Thyroid gland (tissue), 4 donors: ENCODE data around the gene H2AZ1. TPM values are rescaled to one million over a fixed set of nuclear protein-coding genes. Genes with fewer than 3 reads are reported as not detected.
A peak's percentile ranks its signal among the peaks of the same experiment; 100 is the strongest.
"Not testable (repeated sequence)": the region's sequence is repeated elsewhere in the genome, so short reads cannot be mapped to it uniquely, and the experiment has no call there.

Source experiments
- DNase-seq, 2 donors: peaks; one replicate each; pipeline ENCODE4 v3.0.0-alpha.2; 2019
- H3K27ac ChIP-seq, 3 donors: fragments of 200-600 bp; sonication (generic); 1 replicate in 2 of 3; 2 replicates in 1 of 3; pipeline ENCODE4 v1.5.1; 2016 to 2019; ENCODE audit warnings: mild to moderate bottlenecking in 1 of 3, moderate library complexity in 1 of 3
- H3K27me3 ChIP-seq: fragments of 200-600 bp; sonication (generic); one replicate; pipeline ENCODE4 v1.5.1; 2019
- H3K36me3 ChIP-seq, 2 donors: fragments of 200-600 bp; sonication (generic); one replicate each; pipeline ENCODE4 v1.5.1; 2016 to 2019
- H3K4me1 ChIP-seq, 2 donors: fragments of 200-600 bp; sonication (generic); one replicate each; pipeline ENCODE4 v1.5.1; 2017 to 2019
- H3K4me3 ChIP-seq, 3 donors: fragments of 200-600 bp; sonication (generic); replicated peaks in 1 of 3; 1 replicate in 2 of 3; 2 replicates in 1 of 3; pipeline ENCODE4 v1.5.1; 2016; ENCODE audit warnings: mild to moderate bottlenecking in 1 of 3
- H3K9me3 ChIP-seq: fragments of 200-600 bp; sonication (generic); one replicate; pipeline ENCODE4 v1.5.1; 2017
- POLR2A ChIP-seq, 2 donors: fragments of 450-650 bp; IDR thresholded peaks; one replicate each; pipeline ENCODE4 v1.6.1; 2017; ENCODE audit warnings: antibody characterized with exemption in 2 of 2, mild to moderate bottlenecking in 2 of 2, moderate library complexity in 1 of 2
- WGBS, 2 donors: methylation state at CpG; one replicate each; pipeline ENCODE4 v1.1.5; 2017; 5-methylcytosine and 5-hydroxymethylcytosine counted together
- intact Hi-C: fragments of 100-400 bp; cut with DNase I; formaldehyde crosslinking; loops from one replicate; pipeline ENCODE4 v1.15.1; 2023
- total RNA-seq, 4 donors: library from RNA; depleted of rRNA; stranded (reverse); fragments of >200 nt; gene quantifications; one replicate each; pipeline ENCODE4 v1.2.3, GENCODE V29; 2016
- TF ChIP-seq, protein P1 (sequence below), 6 experiments: fragments of 200-600 bp in 3 of 6; fragments of 450-650 bp in 3 of 6; sonication (generic) in 3 of 6; IDR thresholded peaks; one replicate each; pipeline ENCODE4 v1.5.1; 2016 to 2019; ENCODE audit warnings: antibody characterized with exemption in 6 of 6, mild to moderate bottlenecking in 2 of 6, inconsistent platforms in 1 of 6, moderate library complexity in 1 of 6

Gene H2AZ1
- total RNA-seq, 4 donors from 2014 or later, result 141 to 185 (median 150) TPM

DNA sequence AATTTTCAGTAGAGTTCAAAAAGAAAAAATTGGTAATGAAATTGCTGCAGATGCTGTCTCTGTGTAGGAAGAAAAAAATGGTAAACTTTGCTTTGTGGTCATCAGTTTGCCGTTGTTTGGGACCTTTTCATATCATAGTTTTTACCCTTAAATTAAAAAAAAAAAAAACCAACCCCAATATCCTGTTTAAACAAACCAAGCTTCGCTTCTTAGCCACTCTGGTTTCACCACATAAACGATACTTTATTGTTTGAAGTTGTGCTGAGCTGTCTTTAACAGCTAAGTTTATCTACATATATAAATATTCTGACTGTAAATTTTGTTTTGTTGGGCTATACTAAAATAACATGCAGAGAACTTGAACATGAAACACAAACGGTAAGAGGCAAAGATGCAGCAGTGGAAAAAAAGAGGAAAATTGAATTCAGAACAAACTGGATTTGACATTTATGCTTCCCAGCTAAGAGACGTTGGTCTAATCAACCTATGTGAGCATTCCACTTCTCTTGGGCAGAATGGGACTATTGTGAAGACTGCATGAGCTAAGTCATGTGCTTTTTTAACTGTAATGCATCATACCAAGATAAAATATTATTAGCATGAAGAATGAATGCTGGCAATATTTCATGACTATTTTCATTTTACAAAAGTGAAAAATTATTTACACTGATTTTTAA lies 15.7 kb upstream of the H2AZ1 start:
- Histone ChIP-seq H3K27me3 (no peaks in the 10 kb centered on the region), H3K4me3 (no peak overlapping the region), H3K36me3 (no peaks in the 10 kb centered on the region), H3K27ac (no peak overlapping the region), H3K9me3 (no peaks in the 10 kb centered on the region), H3K4me1 (no peaks in the 10 kb centered on the region)
- no peak for DNase-seq
- 64 to 65% methylated on average over 5 of the region's 5 CpGs for WGBS, 2 donors
- intact Hi-C loops, result no loop called here
- TF ChIP-seq, protein P1, sequence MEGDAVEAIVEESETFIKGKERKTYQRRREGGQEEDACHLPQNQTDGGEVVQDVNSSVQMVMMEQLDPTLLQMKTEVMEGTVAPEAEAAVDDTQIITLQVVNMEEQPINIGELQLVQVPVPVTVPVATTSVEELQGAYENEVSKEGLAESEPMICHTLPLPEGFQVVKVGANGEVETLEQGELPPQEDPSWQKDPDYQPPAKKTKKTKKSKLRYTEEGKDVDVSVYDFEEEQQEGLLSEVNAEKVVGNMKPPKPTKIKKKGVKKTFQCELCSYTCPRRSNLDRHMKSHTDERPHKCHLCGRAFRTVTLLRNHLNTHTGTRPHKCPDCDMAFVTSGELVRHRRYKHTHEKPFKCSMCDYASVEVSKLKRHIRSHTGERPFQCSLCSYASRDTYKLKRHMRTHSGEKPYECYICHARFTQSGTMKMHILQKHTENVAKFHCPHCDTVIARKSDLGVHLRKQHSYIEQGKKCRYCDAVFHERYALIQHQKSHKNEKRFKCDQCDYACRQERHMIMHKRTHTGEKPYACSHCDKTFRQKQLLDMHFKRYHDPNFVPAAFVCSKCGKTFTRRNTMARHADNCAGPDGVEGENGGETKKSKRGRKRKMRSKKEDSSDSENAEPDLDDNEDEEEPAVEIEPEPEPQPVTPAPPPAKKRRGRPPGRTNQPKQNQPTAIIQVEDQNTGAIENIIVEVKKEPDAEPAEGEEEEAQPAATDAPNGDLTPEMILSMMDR (IDR thresholded peaks at IDR 0.05), result no peak
- no peak for TF ChIP-seq POLR2A (IDR thresholded peaks at IDR 0.05)

DNA sequence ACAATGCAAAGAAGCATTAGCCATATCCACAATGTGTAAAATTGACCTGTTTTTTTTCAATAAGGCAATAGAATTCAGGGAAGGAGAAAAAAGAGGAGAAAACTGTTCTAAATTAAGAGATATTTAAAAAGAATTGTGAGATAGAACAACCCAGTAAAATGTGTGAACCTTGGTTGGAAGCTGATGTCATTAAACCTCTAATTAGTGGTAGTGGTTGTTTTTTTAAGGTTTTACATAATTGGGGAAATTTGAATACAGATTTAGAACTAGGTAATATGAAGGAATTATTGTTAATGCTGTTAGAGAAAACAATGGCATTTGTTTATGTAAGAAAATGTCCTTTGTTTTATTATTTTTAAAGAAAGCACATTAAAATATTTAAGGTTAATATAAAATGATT lies 15.1 kb upstream of the H2AZ1 start:
- Histone ChIP-seq H3K27me3 (no peaks in the 10 kb centered on the region), H3K27ac (no peak overlapping the region), H3K36me3 (no peaks in the 10 kb centered on the region), H3K9me3 (no peaks in the 10 kb centered on the region), H3K4me1 (no peaks in the 10 kb centered on the region), H3K4me3 (no peak overlapping the region)
- TF ChIP-seq POLR2A (IDR thresholded peaks at IDR 0.05), result no peak
- TF ChIP-seq, protein P1 (IDR thresholded peaks at IDR 0.05), result no peak
- intact Hi-C loops, result no loop called here
- DNase-seq, result no peak

DNA sequence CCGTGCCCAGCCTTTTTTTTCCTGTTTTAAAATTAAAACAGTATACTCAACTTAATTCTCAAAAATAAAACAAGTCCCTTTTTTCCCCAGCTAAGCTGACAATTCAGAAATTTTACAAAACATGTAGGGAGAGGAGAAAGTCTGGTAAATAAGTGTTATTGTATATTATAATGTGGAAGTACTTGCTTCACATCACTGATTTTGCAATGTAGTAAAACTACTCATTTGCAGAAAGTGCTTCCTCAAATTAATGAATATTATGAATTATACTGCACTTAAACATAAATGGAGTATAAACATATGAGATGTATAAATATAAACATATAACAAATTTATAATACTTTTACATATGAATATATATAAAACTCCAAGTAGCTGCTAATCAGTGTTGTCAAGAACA lies 11.6 kb upstream of the H2AZ1 start:
- Histone ChIP-seq H3K36me3 (no peaks in the 10 kb centered on the region), H3K4me1 (no peaks in the 10 kb centered on the region), H3K27ac (no peak overlapping the region), H3K4me3 (no peak overlapping the region), H3K9me3 (no peaks in the 10 kb centered on the region), H3K27me3 (no peaks in the 10 kb centered on the region)
- intact Hi-C loops, result no loop called here
- no peak for DNase-seq
- no peak for TF ChIP-seq POLR2A (IDR thresholded peaks at IDR 0.05)
- TF ChIP-seq, protein P1 (IDR thresholded peaks at IDR 0.05), result no peak
- 95 to 100% methylated on average over 1 of the region's 1 CpG for WGBS, 2 donors

DNA sequence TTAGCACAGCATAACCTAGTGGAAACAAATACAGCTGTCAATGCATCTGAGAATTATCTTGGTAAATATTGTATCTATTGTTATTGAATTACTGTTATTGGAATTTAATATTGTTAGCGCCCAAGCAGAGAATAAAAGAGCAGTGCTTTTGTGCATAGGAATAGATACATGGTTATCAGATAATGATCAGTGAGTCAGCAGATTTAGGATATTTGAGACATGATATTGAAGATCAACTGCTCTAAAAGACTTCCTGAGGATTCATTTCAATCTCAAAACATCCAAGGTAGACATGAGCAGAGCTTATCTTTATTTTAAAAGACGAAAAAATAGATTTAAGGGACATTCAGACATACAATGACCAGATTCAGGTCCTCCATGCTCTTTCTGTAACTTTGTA lies 10.6 kb upstream of the H2AZ1 start:
- no peak for TF ChIP-seq POLR2A (IDR thresholded peaks at IDR 0.05)
- TF ChIP-seq, protein P1 (IDR thresholded peaks at IDR 0.05), result no peak
- Histone ChIP-seq H3K27me3 (no peaks in the 10 kb centered on the region), H3K27ac (no peak overlapping the region), H3K9me3 (no peaks in the 10 kb centered on the region), H3K36me3 (no peaks in the 10 kb centered on the region), H3K4me1 (no peaks in the 10 kb centered on the region), H3K4me3 (no peak overlapping the region)
- no peak for DNase-seq
- intact Hi-C loops, result no loop called here
- 82 to 87% methylated on average over 2 of the region's 2 CpGs for WGBS, 2 donors

DNA sequence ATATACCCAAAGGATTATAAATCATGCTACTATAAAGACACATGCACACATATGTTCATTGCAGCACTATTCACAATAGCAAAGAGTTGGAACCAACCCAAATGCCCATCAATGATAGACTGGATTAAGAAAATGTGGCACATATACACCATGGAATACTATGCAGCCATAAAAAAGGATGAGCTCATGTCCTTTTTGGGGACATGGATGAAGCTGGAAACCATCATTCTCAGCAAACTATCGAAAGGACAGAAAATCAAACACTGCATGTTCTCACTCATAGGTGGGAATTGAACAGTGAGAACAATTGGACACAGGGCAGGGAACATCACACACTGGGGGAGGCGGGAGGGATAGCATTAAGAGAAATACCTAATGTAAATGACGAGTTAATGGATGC lies 8.1 kb upstream of the H2AZ1 start:
- H3K27ac ChIP-seq, H3K9me3 ChIP-seq, intact Hi-C loops, H3K36me3 ChIP-seq, H3K4me3 ChIP-seq, DNase-seq, H3K4me1 ChIP-seq, H3K27me3 ChIP-seq: not testable (repeated sequence)
- 91 to 95% methylated on average over 3 of the region's 3 CpGs for WGBS, 2 donors

DNA sequence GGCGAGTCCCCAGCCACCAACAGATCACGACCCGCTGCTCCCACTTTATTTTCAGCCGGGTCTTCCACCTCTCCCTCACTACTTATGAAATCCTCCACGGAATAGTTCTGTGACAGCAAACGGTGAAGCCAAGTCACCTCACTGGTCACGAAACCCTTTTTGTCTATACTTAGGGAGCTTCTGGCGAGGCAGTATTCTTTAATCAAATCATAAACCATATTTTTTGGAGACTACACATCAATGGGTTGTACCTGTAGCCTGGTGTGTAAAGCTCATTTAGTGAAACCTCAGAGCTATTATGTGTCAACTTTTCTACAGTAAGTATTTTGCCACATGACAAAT lies 809 bp upstream of the H2AZ1 start:
- 2 to 4% methylated on average over 8 of the region's 8 CpGs for WGBS, 2 donors
- no peaks in the 10 kb centered on the region for H3K27me3 ChIP-seq
- H3K36me3 ChIP-seq, result no peaks in the 10 kb centered on the region
- H3K4me3 ChIP-seq, result peak overlapping the region; percentile 30 to 95 (median 46)
- no peak for DNase-seq
- H3K27ac ChIP-seq, result peak overlapping the region; percentile 50 to 86 (median 70)
- TF ChIP-seq POLR2A (IDR thresholded peaks at IDR 0.05), result no peak
- TF ChIP-seq, protein P1 (IDR thresholded peaks at IDR 0.05), result no peak
- H3K9me3 ChIP-seq, result no peaks in the 10 kb centered on the region
- intact Hi-C loops, result no loop called here
- peaks cover 4 to 18% of the 10 kb centered on the region in 2 donors for H3K4me1 ChIP-seq
